OCI-LY7 (cell line): ENCODE results near the gene CLMN. TPM values are rescaled to one million over a fixed set of nuclear protein-coding genes. Genes with fewer than 3 reads are reported as not detected.

ENCODE experiments used
- BruUV-seq: library from RNA; stranded (reverse); fragments of 400-500 nt; replicated peaks from 2 replicates; lab custom pipeline; 2021; lab: Mats Ljungman, UMichigan
- CTCF ChIA-PET: fragments of 300-600 bp; sonication (Branson Sonifier 250); formaldehyde crosslinking; loops from one replicate; lab custom pipeline; 2022; ENCODE audit warnings: antibody characterized with exemption; ENCODE audit not compliant: unreplicated experiment; lab: Charles Lee
- POLR2A ChIA-PET: fragments of 300-600 bp; sonication (Branson Sonifier 250); formaldehyde crosslinking; loops from one replicate; lab custom pipeline; 2022; ENCODE audit warnings: antibody characterized with exemption; lab: Charles Lee
- DNase-seq: peaks from one replicate; pipeline ENCODE4 v3.0.0-alpha.2; 2015; ENCODE audit warnings: low spot score
- H2AFZ ChIP-seq: fragments of 200-600 bp; sonication (generic), shearing (Covaris generic); 2 replicates; pipeline ENCODE4 v1.6.1; 2014; ENCODE audit warnings: mild to moderate bottlenecking, antibody characterized with exemption, low read length, moderate library complexity
- H3K27ac ChIP-seq: fragments of 200-600 bp; sonication (generic); 2 replicates; pipeline ENCODE4 v1.5.1; 2014; ENCODE audit warnings: mixed run types, low read depth, mild to moderate bottlenecking, moderate library complexity, low read length, inconsistent platforms; ENCODE audit not compliant: poor library complexity, severe bottlenecking
- H3K36me3 ChIP-seq: fragments of 200-600 bp; sonication (generic); 2 replicates; pipeline ENCODE4 v1.6.1; 2014; ENCODE audit warnings: mild to moderate bottlenecking, antibody characterized with exemption, low read length, moderate library complexity, mixed read lengths; ENCODE audit not compliant: insufficient read depth
- H3K4me1 ChIP-seq: fragments of 200-600 bp; sonication (generic); 2 replicates; pipeline ENCODE4 v1.5.1; 2014; ENCODE audit warnings: mild to moderate bottlenecking, low read length; ENCODE audit not compliant: insufficient read depth, poor library complexity, severe bottlenecking
- H3K4me2 ChIP-seq: fragments of 200-600 bp; sonication (generic); 2 replicates; pipeline ENCODE4 v1.6.1; 2014; ENCODE audit warnings: mild to moderate bottlenecking, low read length
- H3K4me3 ChIP-seq: fragments of 200-600 bp; sonication (generic); 2 replicates; pipeline ENCODE4 v1.5.1; 2014; ENCODE audit warnings: mild to moderate bottlenecking, low read depth, low read length; ENCODE audit not compliant: poor library complexity, severe bottlenecking
- H3K79me2 ChIP-seq: fragments of 200-600 bp; sonication (generic); 2 replicates; pipeline ENCODE4 v1.6.1; 2016; ENCODE audit warnings: low read depth, mild to moderate bottlenecking, low read length, moderate library complexity, mixed read lengths; ENCODE audit not compliant: insufficient read depth
- H3K9me2 ChIP-seq: fragments of 200-600 bp; sonication (generic); 2 replicates; pipeline ENCODE4 v1.6.1; 2016; ENCODE audit warnings: mild to moderate bottlenecking, low read length, mixed read lengths; ENCODE audit not compliant: insufficient read depth
- H3K9me3 ChIP-seq: fragments of 200-600 bp; sonication (generic); 2 replicates; pipeline ENCODE4 v1.6.1; 2014; ENCODE audit warnings: mild to moderate bottlenecking, mixed run types, low read length, mixed read lengths
- H4K20me1 ChIP-seq: fragments of 200-600 bp; sonication (generic); 2 replicates; pipeline ENCODE4 v1.6.1; 2014; ENCODE audit warnings: mild to moderate bottlenecking, antibody characterized with exemption, low read length, moderate library complexity, mixed read lengths; ENCODE audit not compliant: insufficient read depth
- CTCF ChIP-seq: fragments of 200-600 bp; sonication (generic); conservative IDR thresholded peaks from 2 replicates; pipeline ENCODE4 v1.5.1; 2014; ENCODE audit warnings: mild to moderate bottlenecking, antibody characterized with exemption, low read length, moderate library complexity, mixed read lengths
- EZH2phosphoT487 ChIP-seq: fragments of 200-600 bp; sonication (generic); IDR thresholded peaks from 2 replicates; pipeline ENCODE4 v1.6.1; 2018; ENCODE audit warnings: low read depth, borderline replicate concordance, mild to moderate bottlenecking, mixed run types, antibody characterized with exemption, low read length, moderate library complexity, mixed read lengths
- intact Hi-C: fragments of 100-400 bp; cut with micrococcal nuclease; formaldehyde crosslinking; loops from one replicate; pipeline ENCODE4 v1.10.0; 2022; ENCODE audit not compliant: unreplicated experiment
- total RNA-seq, 2 experiments: library from RNA; depleted of rRNA in 1 of 2; stranded (reverse); fragments of >200 nt in 1 of 2; shearing (Covaris generic) in 1 of 2; gene quantifications; 2 replicates each; pipeline ENCODE4 v1.2.3, GENCODE V29; 2014 to 2022

Gene CLMN
- total RNA-seq, 2 experiments from 2014 or later = 6.8 to 12.0 TPM

GRCh38 chr14:95228240-95228639 lies 91.5 kb downstream of the CLMN start:
- CTCF ChIA-PET = no interaction called here
- H3K4me1 ChIP-seq = peaks cover 2% of the 10 kb centered on the region
- H3K27ac ChIP-seq = no peak overlapping the region
- H3K36me3 ChIP-seq = no peaks in the 10 kb centered on the region
- POLR2A ChIA-PET = interaction anchor here (0.5 to 1.0 kb wide), 2 partner anchors 26 to 429 kb away, joined by 3 to 4 read pairs; no protein-coding TSS in a partner anchor
- intact Hi-C loops = no loop called here
- H2AFZ ChIP-seq = no peak overlapping the region
- no peak overlapping the region for H3K4me3 ChIP-seq
- no peaks in the 10 kb centered on the region for H3K9me2 ChIP-seq
- no TSS peak for BruUV-seq
- no peaks in the 10 kb centered on the region for H3K9me3 ChIP-seq
- no peak for DNase-seq
- H3K79me2 ChIP-seq = no peaks in the 10 kb centered on the region
- no peak overlapping the region for H3K4me2 ChIP-seq
- no peak for TF ChIP-seq EZH2phosphoT487
- TF ChIP-seq CTCF = no peak
- H4K20me1 ChIP-seq = no peaks in the 10 kb centered on the region

- no peak for TF ChIP-seq CTCF
- TF ChIP-seq EZH2phosphoT487 = no peak
- intact Hi-C loops = no loop called here
- DNase-seq = no peak
- Histone ChIP-seq H3K79me2 (no peaks in the 10 kb centered on the region), H2AFZ (no peak overlapping the region), H3K4me1 (no peaks in the 10 kb centered on the region), H3K9me2 (no peaks in the 10 kb centered on the region), H4K20me1 (no peaks in the 10 kb centered on the region), H3K4me3 (no peak overlapping the region), H3K9me3 (no peaks in the 10 kb centered on the region), H3K27ac (no peak overlapping the region), H3K4me2 (no peak overlapping the region), H3K36me3 (no peaks in the 10 kb centered on the region)
- POLR2A ChIA-PET = interaction anchor here (0.9 kb wide), 1 partner anchor 9 kb away, joined by 3 read pairs; no protein-coding TSS in a partner anchor
- CTCF ChIA-PET = no interaction called here
- no TSS peak for BruUV-seq
Measured at GRCh38 chr14:95227279-95227860, 92.3 kb downstream of the CLMN start.

GRCh38 chr14:95226801-95227200 lies 92.9 kb downstream of the CLMN start:
- Histone ChIP-seq H3K4me1 (no peaks in the 10 kb centered on the region), H4K20me1 (no peaks in the 10 kb centered on the region), H3K27ac (no peak overlapping the region), H3K4me3 (no peak overlapping the region), H3K9me3 (no peaks in the 10 kb centered on the region), H3K4me2 (no peak overlapping the region), H3K9me2 (no peaks in the 10 kb centered on the region), H3K36me3 (no peaks in the 10 kb centered on the region), H2AFZ (no peak overlapping the region), H3K79me2 (no peaks in the 10 kb centered on the region)
- DNase-seq = no peak
- TF ChIP-seq CTCF = no peak
- TF ChIP-seq EZH2phosphoT487 = no peak
- CTCF ChIA-PET = no interaction called here
- no TSS peak for BruUV-seq
- POLR2A ChIA-PET = interaction anchor here (0.9 kb wide), 1 partner anchor 8 kb away, joined by 3 read pairs; no protein-coding TSS in a partner anchor
- intact Hi-C loops = no loop called here
